HEK293 (cell line): ENCODE measurements around the gene ZNF692.

Source experiments
- CTCF ChIA-PET: fragments of 350-600 bp; formaldehyde crosslinking; extraction: SDS; loops from one replicate; lab custom pipeline; 2021; ENCODE audit warnings: antibody characterized with exemption; lab: Yijun Ruan, JAX
- POLR2A ChIA-PET: fragments of 300-600 bp; formaldehyde crosslinking; extraction: SDS; loops from one replicate; lab custom pipeline; 2020; ENCODE audit warnings: antibody characterized with exemption, inconsistent platforms; lab: Yijun Ruan, JAX
- H3K27ac ChIP-seq: fragments of 200-500 bp; sonication (Bioruptor generic); 2 replicates; pipeline ENCODE4 v1.5.1; 2014; ENCODE audit warnings: low read depth, low read length, control low read depth, inconsistent platforms; ENCODE audit errors: extremely low read depth
- H3K36me3 ChIP-seq, 2 experiments: fragments of 200-500 bp in 1 of 2; sonication (Bioruptor generic) in 1 of 2; 1 replicate in 1 of 2; 2 replicates in 1 of 2; pipeline ENCODE4 v1.5.1; 2014 to 2017; ENCODE audit warnings: inconsistent platforms in 2 of 2, low read length in 2 of 2; ENCODE audit not compliant: control insufficient read depth in 2 of 2, insufficient read depth in 1 of 2
- H3K4me1 ChIP-seq: fragments of 200-500 bp; sonication (Bioruptor generic); 2 replicates; pipeline ENCODE4 v1.5.1; 2014; ENCODE audit warnings: mild to moderate bottlenecking, low read length, inconsistent platforms; ENCODE audit not compliant: control insufficient read depth, insufficient read depth
- H3K4me3 ChIP-seq: 2 replicates; pipeline ENCODE4 v1.5.1; 2011; ENCODE audit warnings: low read depth, mild to moderate bottlenecking, control low read depth, low read length, moderate library complexity
- H3K9me3 ChIP-seq: fragments of 200-500 bp; sonication (Bioruptor generic); 2 replicates; pipeline ENCODE4 v1.5.1; 2014; ENCODE audit warnings: low read depth, low read length, inconsistent platforms; ENCODE audit not compliant: control insufficient read depth, insufficient read depth
- GFI1B ChIP-seq: fragments of 450-650 bp; formaldehyde crosslinking; IDR thresholded peaks from 2 replicates; pipeline ENCODE4 v1.5.1; 2016; ENCODE audit warnings: missing biosample characterization, missing genetic modification characterization
- GLI2 ChIP-seq: fragments of 450-650 bp; formaldehyde crosslinking; IDR thresholded peaks from 2 replicates; pipeline ENCODE4; 2017; ENCODE audit warnings: missing biosample characterization, missing genetic modification characterization, low read depth, borderline replicate concordance
- GLIS2 ChIP-seq: fragments of 450-650 bp; formaldehyde crosslinking; IDR thresholded peaks from 2 replicates; pipeline ENCODE4 v1.5.1; 2016; ENCODE audit warnings: missing biosample characterization, missing genetic modification characterization
- MZF1 ChIP-seq: fragments of 450-650 bp; formaldehyde crosslinking; IDR thresholded peaks from 2 replicates; pipeline ENCODE4 v1.5.1; 2017; ENCODE audit warnings: missing biosample characterization, missing genetic modification characterization, borderline replicate concordance
- OSR2 ChIP-seq: fragments of 450-650 bp; formaldehyde crosslinking; IDR thresholded peaks from 2 replicates; pipeline ENCODE4 v1.5.1; 2016; ENCODE audit warnings: missing biosample characterization, missing genetic modification characterization
- SCRT2 ChIP-seq: fragments of 450-650 bp; formaldehyde crosslinking; IDR thresholded peaks from 2 replicates; pipeline ENCODE4 v1.5.1; 2016; ENCODE audit warnings: missing biosample characterization, missing genetic modification characterization
- SETDB1 ChIP-seq: IDR thresholded peaks from one replicate; pipeline ENCODE4 v1.6.1; 2017; ENCODE audit warnings: mild to moderate bottlenecking, low read length, moderate library complexity, mixed read lengths; ENCODE audit not compliant: insufficient read length
- ZBTB17 ChIP-seq: fragments of 450-650 bp; formaldehyde crosslinking; IDR thresholded peaks from 2 replicates; pipeline ENCODE4 v1.5.1; 2016; ENCODE audit warnings: missing biosample characterization, missing genetic modification characterization
- ZFP41 ChIP-seq: fragments of 450-650 bp; formaldehyde crosslinking; IDR thresholded peaks from 2 replicates; pipeline ENCODE4 v1.5.1; 2016; ENCODE audit warnings: missing biosample characterization, missing genetic modification characterization, borderline replicate concordance
- ZNF114 ChIP-seq: fragments of 450-650 bp; formaldehyde crosslinking; IDR thresholded peaks from 2 replicates; pipeline ENCODE4 v1.5.0; 2017; ENCODE audit warnings: missing biosample characterization, missing genetic modification characterization
- ZNF146 ChIP-seq: fragments of 450-650 bp; formaldehyde crosslinking; IDR thresholded peaks from 2 replicates; pipeline ENCODE4 v1.5.1; 2016; ENCODE audit warnings: missing biosample characterization, missing genetic modification characterization
- ZNF24 ChIP-seq: fragments of 450-650 bp; formaldehyde crosslinking; IDR thresholded peaks from 2 replicates; pipeline ENCODE4 v1.5.1; 2016; ENCODE audit warnings: missing biosample characterization, missing genetic modification characterization
- ZNF521 ChIP-seq: fragments of 450-650 bp; formaldehyde crosslinking; IDR thresholded peaks from 2 replicates; pipeline ENCODE4 v1.5.1; 2017; ENCODE audit warnings: missing biosample characterization, mild to moderate bottlenecking, missing genetic modification characterization
- ZNF555 ChIP-seq: fragments of 450-650 bp; formaldehyde crosslinking; conservative IDR thresholded peaks from 2 replicates; pipeline ENCODE4 v1.5.1; 2017; ENCODE audit warnings: missing biosample characterization, mild to moderate bottlenecking, missing genetic modification characterization, inconsistent platforms
- ZNF561 ChIP-seq: fragments of 450-650 bp; IDR thresholded peaks from 2 replicates; pipeline ENCODE4 v1.5.1; 2018; ENCODE audit warnings: missing biosample characterization, missing genetic modification characterization, borderline replicate concordance
- ZNF629 ChIP-seq: fragments of 450-650 bp; formaldehyde crosslinking; IDR thresholded peaks from 2 replicates; pipeline ENCODE4 v1.5.1; 2017; ENCODE audit warnings: missing biosample characterization, missing genetic modification characterization
- ZNF654 ChIP-seq: fragments of 450-650 bp; formaldehyde crosslinking; IDR thresholded peaks from 2 replicates; pipeline ENCODE4 v1.5.1; 2016; ENCODE audit warnings: low read depth, missing biosample characterization, missing genetic modification characterization
- ZNF707 ChIP-seq: fragments of 450-650 bp; formaldehyde crosslinking; IDR thresholded peaks from 2 replicates; pipeline ENCODE4 v1.5.1; 2016; ENCODE audit warnings: missing biosample characterization, missing genetic modification characterization
- ZNF76 ChIP-seq: fragments of 450-650 bp; formaldehyde crosslinking; IDR thresholded peaks from 2 replicates; pipeline ENCODE4; 2016; ENCODE audit warnings: low read depth, missing biosample characterization, missing genetic modification characterization, borderline replicate concordance
- ZNF776 ChIP-seq: fragments of 450-650 bp; formaldehyde crosslinking; IDR thresholded peaks from 2 replicates; pipeline ENCODE4 v1.5.0; 2017; ENCODE audit warnings: missing biosample characterization, missing genetic modification characterization, borderline replicate concordance
- ZSCAN30 ChIP-seq: fragments of 450-650 bp; IDR thresholded peaks from 2 replicates; pipeline ENCODE4 v1.5.1; 2018; ENCODE audit warnings: missing biosample characterization, mild to moderate bottlenecking, missing genetic modification characterization, moderate library complexity
- TF ChIP-seq, protein P1 (sequence below): fragments of 450-650 bp; IDR thresholded peaks from 2 replicates; pipeline ENCODE4 v1.5.1; 2018; ENCODE audit warnings: missing biosample characterization, missing genetic modification characterization
- TF ChIP-seq, protein P2 (sequence below): sonication (generic); formaldehyde crosslinking; IDR thresholded peaks from 2 replicates; pipeline ENCODE4 v1.8.1; 2022; ENCODE audit warnings: mild to moderate bottlenecking, moderate library complexity, missing genetic modification reagents
- TF ChIP-seq, protein P3 (sequence below): fragments of 450-650 bp; formaldehyde crosslinking; IDR thresholded peaks from 2 replicates; pipeline ENCODE4 v1.5.1; 2016; ENCODE audit warnings: missing biosample characterization, missing genetic modification characterization
- TF ChIP-seq, protein P4 (sequence below): fragments of 450-650 bp; formaldehyde crosslinking; IDR thresholded peaks from 2 replicates; pipeline ENCODE4 v1.5.1; 2016; ENCODE audit warnings: missing biosample characterization, missing genetic modification characterization
- TF ChIP-seq, protein P5 (sequence below): fragments of 450-650 bp; formaldehyde crosslinking; IDR thresholded peaks from 2 replicates; pipeline ENCODE4 v1.5.1; 2017; ENCODE audit warnings: missing biosample characterization, missing genetic modification characterization

The ZNF692 gene

DNA sequence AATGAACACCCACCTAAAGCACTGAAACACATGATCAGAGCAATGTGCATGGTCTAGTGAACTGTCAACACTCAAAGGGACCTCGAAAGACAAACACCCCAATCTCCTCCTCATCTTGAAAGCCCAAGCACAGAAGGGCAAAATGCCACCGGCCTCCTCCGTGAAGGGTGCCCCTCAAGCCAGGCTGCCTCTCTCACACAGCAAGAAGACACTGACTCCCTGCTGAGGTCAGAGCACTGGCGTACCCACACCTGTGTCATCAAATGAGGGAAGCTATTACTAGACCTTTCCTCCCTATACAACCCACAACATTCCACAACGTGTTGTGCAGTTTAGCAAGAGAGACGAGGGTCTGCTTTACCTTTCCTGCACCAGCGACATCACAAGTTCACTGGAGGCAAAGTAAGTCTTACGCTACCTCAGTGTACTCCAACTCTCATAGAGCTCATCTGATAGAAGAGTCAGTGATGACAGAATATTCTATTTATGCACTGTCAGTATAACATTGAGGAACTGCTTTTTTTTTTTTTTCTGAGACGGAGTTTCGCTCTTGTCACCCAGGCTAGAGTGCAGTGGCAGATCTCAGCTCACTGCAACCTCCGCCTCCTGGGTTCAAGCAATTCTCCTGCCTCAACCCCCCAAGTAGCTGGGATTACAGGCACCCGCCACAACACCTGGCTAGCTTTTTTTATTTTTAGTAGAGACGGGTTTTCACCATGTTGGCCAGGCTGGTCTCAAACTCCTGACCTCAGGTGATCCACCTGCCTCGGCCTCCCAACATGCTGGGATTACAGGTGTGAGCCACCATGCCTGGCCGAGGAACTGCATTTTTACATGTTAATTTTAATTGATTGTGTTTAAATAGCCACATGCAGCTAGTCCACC lies 36.5 kb downstream of the ZNF692 start:
- TF ChIP-seq SCRT2 (tag by site-specific recombination) (no peak), ZNF521 (tag by site-specific recombination) (no peak), ZNF654 (tag by site-specific recombination) (no peak), SETDB1 (no peak), GLI2 (tag by site-specific recombination) (no peak), ZNF776 (tag by site-specific recombination) (no peak), ZNF76 (tag by site-specific recombination) (no peak), OSR2 (tag by site-specific recombination) (no peak), ZSCAN30 (tag by site-specific recombination) (no peak)
- TF ChIP-seq, protein P1, sequence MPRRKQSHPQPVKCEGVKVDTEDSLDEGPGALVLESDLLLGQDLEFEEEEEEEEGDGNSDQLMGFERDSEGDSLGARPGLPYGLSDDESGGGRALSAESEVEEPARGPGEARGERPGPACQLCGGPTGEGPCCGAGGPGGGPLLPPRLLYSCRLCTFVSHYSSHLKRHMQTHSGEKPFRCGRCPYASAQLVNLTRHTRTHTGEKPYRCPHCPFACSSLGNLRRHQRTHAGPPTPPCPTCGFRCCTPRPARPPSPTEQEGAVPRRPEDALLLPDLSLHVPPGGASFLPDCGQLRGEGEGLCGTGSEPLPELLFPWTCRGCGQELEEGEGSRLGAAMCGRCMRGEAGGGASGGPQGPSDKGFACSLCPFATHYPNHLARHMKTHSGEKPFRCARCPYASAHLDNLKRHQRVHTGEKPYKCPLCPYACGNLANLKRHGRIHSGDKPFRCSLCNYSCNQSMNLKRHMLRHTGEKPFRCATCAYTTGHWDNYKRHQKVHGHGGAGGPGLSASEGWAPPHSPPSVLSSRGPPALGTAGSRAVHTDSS (tag by site-specific recombination) = no peak
- TF ChIP-seq, protein P2, sequence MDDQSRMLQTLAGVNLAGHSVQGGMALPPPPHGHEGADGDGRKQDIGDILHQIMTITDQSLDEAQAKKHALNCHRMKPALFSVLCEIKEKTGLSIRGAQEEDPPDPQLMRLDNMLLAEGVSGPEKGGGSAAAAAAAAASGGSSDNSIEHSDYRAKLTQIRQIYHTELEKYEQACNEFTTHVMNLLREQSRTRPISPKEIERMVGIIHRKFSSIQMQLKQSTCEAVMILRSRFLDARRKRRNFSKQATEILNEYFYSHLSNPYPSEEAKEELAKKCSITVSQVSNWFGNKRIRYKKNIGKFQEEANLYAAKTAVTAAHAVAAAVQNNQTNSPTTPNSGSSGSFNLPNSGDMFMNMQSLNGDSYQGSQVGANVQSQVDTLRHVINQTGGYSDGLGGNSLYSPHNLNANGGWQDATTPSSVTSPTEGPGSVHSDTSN = no peak
- TF ChIP-seq, protein P3, sequence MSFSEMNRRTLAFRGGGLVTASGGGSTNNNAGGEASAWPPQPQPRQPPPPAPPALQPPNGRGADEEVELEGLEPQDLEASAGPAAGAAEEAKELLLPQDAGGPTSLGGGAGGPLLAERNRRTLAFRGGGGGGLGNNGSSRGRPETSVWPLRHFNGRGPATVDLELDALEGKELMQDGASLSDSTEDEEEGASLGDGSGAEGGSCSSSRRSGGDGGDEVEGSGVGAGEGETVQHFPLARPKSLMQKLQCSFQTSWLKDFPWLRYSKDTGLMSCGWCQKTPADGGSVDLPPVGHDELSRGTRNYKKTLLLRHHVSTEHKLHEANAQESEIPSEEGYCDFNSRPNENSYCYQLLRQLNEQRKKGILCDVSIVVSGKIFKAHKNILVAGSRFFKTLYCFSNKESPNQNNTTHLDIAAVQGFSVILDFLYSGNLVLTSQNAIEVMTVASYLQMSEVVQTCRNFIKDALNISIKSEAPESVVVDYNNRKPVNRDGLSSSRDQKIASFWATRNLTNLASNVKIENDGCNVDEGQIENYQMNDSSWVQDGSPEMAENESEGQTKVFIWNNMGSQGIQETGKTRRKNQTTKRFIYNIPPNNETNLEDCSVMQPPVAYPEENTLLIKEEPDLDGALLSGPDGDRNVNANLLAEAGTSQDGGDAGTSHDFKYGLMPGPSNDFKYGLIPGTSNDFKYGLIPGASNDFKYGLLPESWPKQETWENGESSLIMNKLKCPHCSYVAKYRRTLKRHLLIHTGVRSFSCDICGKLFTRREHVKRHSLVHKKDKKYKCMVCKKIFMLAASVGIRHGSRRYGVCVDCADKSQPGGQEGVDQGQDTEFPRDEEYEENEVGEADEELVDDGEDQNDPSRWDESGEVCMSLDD (tag by site-specific recombination) = no peak
- TF ChIP-seq, all 188 proteins: peak for 0
- peaks cover 0 to 48% of the 10 kb centered on the region in 2 experiments; a peak in 1 of 3 replicates for H3K36me3 ChIP-seq
- H3K4me3 ChIP-seq = no peak overlapping the region
- H3K27ac ChIP-seq = no peak overlapping the region
- no peaks in the 10 kb centered on the region for H3K9me3 ChIP-seq
- CTCF ChIA-PET = interaction anchor here (0.7 kb wide), 1 partner anchor 20 kb away, joined by 3 read pairs; no protein-coding TSS in a partner anchor
- POLR2A ChIA-PET = no interaction called here
- H3K4me1 ChIP-seq = no peaks in the 10 kb centered on the region

DNA sequence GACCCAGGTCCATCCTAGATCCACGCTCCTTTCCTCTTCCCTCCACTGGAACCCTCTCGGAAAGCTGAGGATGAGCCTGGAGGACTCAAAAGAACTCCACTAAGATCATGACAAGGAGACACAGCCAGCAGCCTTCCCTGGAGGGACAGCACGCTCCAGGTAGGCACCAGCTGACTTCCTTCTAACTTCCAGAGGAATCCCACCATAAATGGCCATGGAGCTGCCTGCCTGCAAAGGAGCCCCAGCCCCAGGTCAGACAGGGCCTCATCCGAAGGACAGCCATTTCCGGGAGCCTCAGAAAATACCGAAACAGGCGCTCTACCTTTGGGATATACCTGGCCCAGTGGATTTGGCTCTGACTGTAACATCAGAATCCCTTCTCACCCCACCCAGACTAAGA lies 37.2 kb downstream of the ZNF692 start:
- Histone ChIP-seq H3K4me1 (no peaks in the 10 kb centered on the region), H3K36me3 (peaks cover 0 to 56% of the 10 kb centered on the region in 2 experiments; a peak in 1 of 3 replicates), H3K4me3 (no peak overlapping the region), H3K9me3 (no peaks in the 10 kb centered on the region), H3K27ac (no peak overlapping the region)
- ChIA-PET CTCF (no interaction called here), POLR2A (no interaction called here)
- TF ChIP-seq ZNF707 (tag by site-specific recombination) = no peak
- TF ChIP-seq ZNF24 = no peak
- no peak for TF ChIP-seq ZBTB17 (tag by site-specific recombination)
- TF ChIP-seq, protein P4, sequence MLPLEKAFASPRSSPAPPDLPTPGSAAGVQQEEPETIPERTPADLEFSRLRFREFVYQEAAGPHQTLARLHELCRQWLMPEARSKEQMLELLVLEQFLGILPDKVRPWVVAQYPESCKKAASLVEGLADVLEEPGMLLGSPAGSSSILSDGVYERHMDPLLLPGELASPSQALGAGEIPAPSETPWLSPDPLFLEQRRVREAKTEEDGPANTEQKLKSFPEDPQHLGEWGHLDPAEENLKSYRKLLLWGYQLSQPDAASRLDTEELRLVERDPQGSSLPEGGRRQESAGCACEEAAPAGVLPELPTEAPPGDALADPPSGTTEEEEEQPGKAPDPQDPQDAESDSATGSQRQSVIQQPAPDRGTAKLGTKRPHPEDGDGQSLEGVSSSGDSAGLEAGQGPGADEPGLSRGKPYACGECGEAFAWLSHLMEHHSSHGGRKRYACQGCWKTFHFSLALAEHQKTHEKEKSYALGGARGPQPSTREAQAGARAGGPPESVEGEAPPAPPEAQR (tag by site-specific recombination) = no peak
- TF ChIP-seq MZF1 (tag by site-specific recombination) = no peak
- TF ChIP-seq, protein P5, sequence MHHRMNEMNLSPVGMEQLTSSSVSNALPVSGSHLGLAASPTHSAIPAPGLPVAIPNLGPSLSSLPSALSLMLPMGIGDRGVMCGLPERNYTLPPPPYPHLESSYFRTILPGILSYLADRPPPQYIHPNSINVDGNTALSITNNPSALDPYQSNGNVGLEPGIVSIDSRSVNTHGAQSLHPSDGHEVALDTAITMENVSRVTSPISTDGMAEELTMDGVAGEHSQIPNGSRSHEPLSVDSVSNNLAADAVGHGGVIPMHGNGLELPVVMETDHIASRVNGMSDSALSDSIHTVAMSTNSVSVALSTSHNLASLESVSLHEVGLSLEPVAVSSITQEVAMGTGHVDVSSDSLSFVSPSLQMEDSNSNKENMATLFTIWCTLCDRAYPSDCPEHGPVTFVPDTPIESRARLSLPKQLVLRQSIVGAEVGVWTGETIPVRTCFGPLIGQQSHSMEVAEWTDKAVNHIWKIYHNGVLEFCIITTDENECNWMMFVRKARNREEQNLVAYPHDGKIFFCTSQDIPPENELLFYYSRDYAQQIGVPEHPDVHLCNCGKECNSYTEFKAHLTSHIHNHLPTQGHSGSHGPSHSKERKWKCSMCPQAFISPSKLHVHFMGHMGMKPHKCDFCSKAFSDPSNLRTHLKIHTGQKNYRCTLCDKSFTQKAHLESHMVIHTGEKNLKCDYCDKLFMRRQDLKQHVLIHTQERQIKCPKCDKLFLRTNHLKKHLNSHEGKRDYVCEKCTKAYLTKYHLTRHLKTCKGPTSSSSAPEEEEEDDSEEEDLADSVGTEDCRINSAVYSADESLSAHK (tag by site-specific recombination) = no peak
- TF ChIP-seq ZNF114 (tag by site-specific recombination) = no peak
- TF ChIP-seq GFI1B = no peak
- no peak for TF ChIP-seq ZFP41 (tag by site-specific recombination)
- no peak for TF ChIP-seq ZNF555
- no peak for TF ChIP-seq GLIS2 (tag by site-specific recombination)
- TF ChIP-seq ZNF629 (tag by site-specific recombination) = no peak
- TF ChIP-seq ZNF146 (tag by site-specific recombination) = no peak
- no peak for TF ChIP-seq ZNF561 (tag by site-specific recombination)
